Uterus (tissue), 4 donors: ENCODE results near the gene SUPT6H. TPM values are rescaled to one million over a fixed set of nuclear protein-coding genes. Genes with fewer than 3 reads are reported as not detected.
A peak's percentile ranks its signal among the peaks of the same experiment; 100 is the strongest.

ENCODE experiments used
- DNase-seq, 2 donors: peaks; one replicate each; pipeline ENCODE4 v3.0.0-alpha.2; 2019 to 2020
- H3K27ac ChIP-seq, 2 donors: fragments of 200-600 bp; sonication (generic); 1 replicate in 1 of 2; 2 replicates in 1 of 2; pipeline ENCODE4 v1.5.1; 2016 to 2018
- H3K27me3 ChIP-seq, 2 donors: fragments of 200-600 bp; sonication (generic); one replicate each; pipeline ENCODE4 v1.5.1; 2018 to 2019; ENCODE audit warnings: control low read depth in 1 of 2
- H3K36me3 ChIP-seq, 2 donors: fragments of 200-600 bp; sonication (generic); one replicate each; pipeline ENCODE4 v1.5.1; 2019; ENCODE audit warnings: control low read depth in 1 of 2
- H3K4me1 ChIP-seq, 2 donors: fragments of 200-600 bp; sonication (generic); one replicate each; pipeline ENCODE4 v1.5.1; 2018 to 2019; ENCODE audit warnings: control low read depth in 1 of 2
- H3K4me3 ChIP-seq, 2 donors: fragments of 200-600 bp; sonication (generic); 1 replicate in 1 of 2; 2 replicates in 1 of 2; pipeline ENCODE4 v1.5.1; 2018 to 2019; ENCODE audit warnings: mild to moderate bottlenecking in 1 of 2
- H3K9me3 ChIP-seq, 2 donors: fragments of 200-600 bp; sonication (generic); one replicate each; pipeline ENCODE4 v1.5.1; 2019; ENCODE audit warnings: control low read depth in 1 of 2
- POLR2A ChIP-seq, 2 donors: fragments of 450-650 bp; IDR thresholded peaks; one replicate each; pipeline ENCODE4 v1.6.1; 2016; ENCODE audit warnings: antibody characterized with exemption in 2 of 2, mild to moderate bottlenecking in 1 of 2, moderate library complexity in 1 of 2
- intact Hi-C: fragments of 100-400 bp; cut with DNase I; formaldehyde crosslinking; loops from one replicate; pipeline ENCODE4 v1.15.1; 2023; ENCODE audit warnings: low total_unique reads
- total RNA-seq, 4 donors: library from RNA; depleted of rRNA in 3 of 4; stranded (reverse); fragments of >200 nt in 3 of 4; gene quantifications; one replicate each; pipeline versions ENCODE4 v1.1.0 to v1.2.4, GENCODE V29; 2014 to 2023
- TF ChIP-seq, protein P1 (sequence below), 4 experiments: fragments of 200-600 bp in 2 of 4; fragments of 450-650 bp in 2 of 4; sonication (generic) in 2 of 4; IDR thresholded peaks; one replicate each; pipeline ENCODE4 v1.5.1; 2016 to 2019; ENCODE audit warnings: antibody characterized with exemption in 4 of 4, mild to moderate bottlenecking in 2 of 4, moderate library complexity in 1 of 4
- donor health status: DM: yes; HTN: yes; CAD: no.

The SUPT6H gene
- total RNA-seq, 4 donors from 2014 or later: 15.3 to 84.5 (median 47.5) TPM

DNA sequence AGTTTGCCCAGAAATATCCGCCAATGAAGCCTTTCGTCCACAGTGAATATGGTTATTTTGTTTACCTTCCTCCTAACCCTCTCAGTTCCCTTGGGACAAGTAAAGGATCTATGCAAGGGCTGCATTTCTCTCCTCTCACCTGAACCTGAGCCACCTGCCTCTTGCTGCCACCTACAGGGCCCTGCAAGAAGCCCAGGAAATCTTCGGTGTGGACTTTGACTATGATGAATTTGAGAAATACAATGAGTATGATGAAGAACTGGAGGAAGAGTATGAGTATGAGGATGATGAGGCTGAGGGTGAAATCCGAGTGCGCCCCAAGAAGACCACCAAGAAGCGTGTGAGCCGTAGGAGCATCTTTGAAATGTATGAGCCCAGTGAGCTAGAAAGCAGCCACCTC is 14.0 kb downstream of the SUPT6H start:
- Histone ChIP-seq H3K27ac (no peak overlapping the region), H3K27me3 (no peaks in the 10 kb centered on the region), H3K4me1 (no peaks in the 10 kb centered on the region), H3K36me3 (no peaks in the 10 kb centered on the region), H3K4me3 (no peak overlapping the region), H3K9me3 (no peaks in the 10 kb centered on the region)
- intact Hi-C loops: no loop called here
- no peak for DNase-seq
- TF ChIP-seq, protein P1, sequence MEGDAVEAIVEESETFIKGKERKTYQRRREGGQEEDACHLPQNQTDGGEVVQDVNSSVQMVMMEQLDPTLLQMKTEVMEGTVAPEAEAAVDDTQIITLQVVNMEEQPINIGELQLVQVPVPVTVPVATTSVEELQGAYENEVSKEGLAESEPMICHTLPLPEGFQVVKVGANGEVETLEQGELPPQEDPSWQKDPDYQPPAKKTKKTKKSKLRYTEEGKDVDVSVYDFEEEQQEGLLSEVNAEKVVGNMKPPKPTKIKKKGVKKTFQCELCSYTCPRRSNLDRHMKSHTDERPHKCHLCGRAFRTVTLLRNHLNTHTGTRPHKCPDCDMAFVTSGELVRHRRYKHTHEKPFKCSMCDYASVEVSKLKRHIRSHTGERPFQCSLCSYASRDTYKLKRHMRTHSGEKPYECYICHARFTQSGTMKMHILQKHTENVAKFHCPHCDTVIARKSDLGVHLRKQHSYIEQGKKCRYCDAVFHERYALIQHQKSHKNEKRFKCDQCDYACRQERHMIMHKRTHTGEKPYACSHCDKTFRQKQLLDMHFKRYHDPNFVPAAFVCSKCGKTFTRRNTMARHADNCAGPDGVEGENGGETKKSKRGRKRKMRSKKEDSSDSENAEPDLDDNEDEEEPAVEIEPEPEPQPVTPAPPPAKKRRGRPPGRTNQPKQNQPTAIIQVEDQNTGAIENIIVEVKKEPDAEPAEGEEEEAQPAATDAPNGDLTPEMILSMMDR (IDR thresholded peaks at IDR 0.05): no peak
- no peak for TF ChIP-seq POLR2A (IDR thresholded peaks at IDR 0.05)

DNA sequence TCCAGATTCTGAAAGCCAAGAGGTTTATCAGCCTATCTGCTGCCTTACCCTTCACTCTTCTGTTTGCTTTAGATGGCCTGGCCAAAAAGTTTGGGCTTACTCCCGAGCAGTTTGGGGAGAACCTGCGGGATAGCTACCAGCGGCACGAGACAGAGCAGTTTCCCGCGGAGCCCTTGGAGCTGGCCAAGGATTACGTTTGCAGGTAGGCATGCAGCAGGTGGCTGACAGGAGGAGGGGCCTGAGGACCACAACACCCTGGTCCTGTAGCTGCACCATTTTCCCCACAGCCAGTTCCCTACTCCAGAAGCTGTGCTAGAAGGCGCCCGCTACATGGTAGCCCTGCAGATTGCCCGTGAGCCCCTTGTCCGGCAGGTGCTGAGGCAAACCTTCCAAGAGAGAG is 20.6 kb downstream of the SUPT6H start:
- no peaks in the 10 kb centered on the region for H3K4me1 ChIP-seq
- DNase-seq: no peak
- H3K27me3 ChIP-seq: no peaks in the 10 kb centered on the region
- H3K36me3 ChIP-seq: no peaks in the 10 kb centered on the region
- H3K4me3 ChIP-seq: no peak overlapping the region
- H3K9me3 ChIP-seq: no peaks in the 10 kb centered on the region
- intact Hi-C loops: no loop called here
- no peak overlapping the region for H3K27ac ChIP-seq
- TF ChIP-seq, protein P1 (IDR thresholded peaks at IDR 0.05): no peak
- no peak for TF ChIP-seq POLR2A (IDR thresholded peaks at IDR 0.05)

DNA sequence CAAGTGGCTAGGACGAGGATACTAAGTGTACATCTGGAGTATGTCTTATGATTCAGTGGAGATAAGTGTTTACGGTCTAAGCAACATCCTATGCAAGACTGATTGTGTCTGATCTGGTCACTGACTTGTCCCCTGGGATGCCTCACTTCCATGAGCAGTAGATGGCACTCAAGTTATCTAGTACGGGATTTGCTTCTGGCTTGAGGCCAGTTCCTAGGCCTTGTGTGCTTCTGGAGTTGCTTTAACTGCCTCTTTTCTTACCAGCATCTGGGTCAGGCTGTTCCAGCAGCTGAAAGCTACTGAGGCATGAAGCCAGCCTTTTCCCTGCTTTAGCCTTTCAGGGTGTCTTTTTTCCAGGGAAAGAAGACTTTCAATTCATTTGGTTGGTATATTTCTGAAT is 23.0 kb downstream of the SUPT6H start:
- no peak for TF ChIP-seq POLR2A (IDR thresholded peaks at IDR 0.05)
- TF ChIP-seq, protein P1 (IDR thresholded peaks at IDR 0.05): no peak
- Histone ChIP-seq H3K4me1 (no peaks in the 10 kb centered on the region), H3K27me3 (no peaks in the 10 kb centered on the region), H3K4me3 (no peak overlapping the region), H3K27ac (no peak overlapping the region), H3K36me3 (no peaks in the 10 kb centered on the region), H3K9me3 (no peaks in the 10 kb centered on the region)
- intact Hi-C loops: no loop called here
- DNase-seq: peak in 1 of 2 donors; percentile 35

DNA sequence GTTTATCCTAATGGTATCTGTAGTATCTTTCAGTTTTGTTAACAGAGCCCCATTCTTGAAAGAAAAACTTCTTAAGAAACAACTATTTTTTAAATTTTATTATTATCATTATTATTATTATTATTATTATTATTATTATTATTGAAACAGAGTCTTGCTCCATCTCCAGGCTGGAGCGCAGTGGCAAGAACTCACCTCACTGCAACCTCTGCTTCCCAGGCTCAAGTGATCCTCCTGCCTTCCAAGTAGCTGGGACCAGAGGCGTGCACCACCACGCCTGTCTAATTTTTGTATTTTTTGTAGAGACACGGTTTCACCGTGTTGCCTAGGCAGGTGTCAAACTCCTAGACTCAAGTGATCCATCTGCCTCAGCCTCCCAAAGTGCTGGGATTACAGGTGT is 23.4 kb downstream of the SUPT6H start:
- H3K27me3 ChIP-seq: no peaks in the 10 kb centered on the region
- H3K27ac ChIP-seq: no peak overlapping the region
- no peak overlapping the region for H3K4me3 ChIP-seq
- H3K36me3 ChIP-seq: no peaks in the 10 kb centered on the region
- TF ChIP-seq, protein P1 (IDR thresholded peaks at IDR 0.05): no peak
- TF ChIP-seq POLR2A (IDR thresholded peaks at IDR 0.05): no peak
- intact Hi-C loops: no loop called here
- H3K9me3 ChIP-seq: no peaks in the 10 kb centered on the region
- no peaks in the 10 kb centered on the region for H3K4me1 ChIP-seq
- no peak for DNase-seq

DNA sequence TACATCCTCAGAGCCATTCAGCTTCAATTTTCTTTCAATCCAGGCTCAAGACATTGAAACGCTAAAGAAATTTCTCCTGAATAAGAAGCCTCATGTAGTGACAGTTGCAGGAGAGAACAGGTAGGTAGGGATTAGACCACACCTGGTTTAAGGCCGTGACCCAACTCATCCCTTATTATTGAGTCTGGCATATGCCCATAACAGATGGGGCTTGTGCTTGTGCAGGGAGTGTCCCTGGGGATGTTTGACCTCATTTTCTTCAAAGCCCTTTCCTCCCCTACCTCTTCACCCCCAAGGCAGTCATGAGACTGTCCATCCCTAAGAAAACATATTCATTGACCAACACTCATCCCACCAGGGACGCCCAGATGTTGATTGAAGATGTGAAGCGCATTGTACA is 24.3 kb downstream of the SUPT6H start:
- TF ChIP-seq, protein P1 (IDR thresholded peaks at IDR 0.05): no peak
- no peak for TF ChIP-seq POLR2A (IDR thresholded peaks at IDR 0.05)
- Histone ChIP-seq H3K4me3 (no peak overlapping the region), H3K4me1 (no peaks in the 10 kb centered on the region), H3K36me3 (no peaks in the 10 kb centered on the region), H3K27me3 (no peaks in the 10 kb centered on the region), H3K27ac (no peak overlapping the region), H3K9me3 (no peaks in the 10 kb centered on the region)
- DNase-seq: no peak
- intact Hi-C loops: no loop called here
